NCI-H1092 (cell line): ENCODE data around the gene NR6A1.
"Not testable (repeated sequence)": the region's sequence is repeated elsewhere in the genome, so short reads cannot be mapped to it uniquely, and the experiment has no call there.

Source experiments
- DNase-seq: peaks from one replicate; lab custom pipeline; 2025; lab: John Stamatoyannopoulos, UW

Gene NR6A1

GRCh38 chr9:124615840-124616239 is 155.3 kb downstream of the NR6A1 start:
- DNase-seq: not testable (repeated sequence)

GRCh38 chr9:124615100-124615742 is 155.9 kb downstream of the NR6A1 start:
- no peak for DNase-seq

GRCh38 chr9:124613849-124614248 is 157.3 kb downstream of the NR6A1 start:
- no peak for DNase-seq

- DNase-seq: no peak
Measured at GRCh38 chr9:124611106-124611505, 160.0 kb downstream of the NR6A1 start.

GRCh38 chr9:124606027-124606426 is 165.1 kb downstream of the NR6A1 start:
- no peak for DNase-seq

- no peak for DNase-seq
Measured at GRCh38 chr9:124605258-124605657, 165.9 kb downstream of the NR6A1 start.

GRCh38 chr9:124602632-124603031 is 168.5 kb downstream of the NR6A1 start:
- DNase-seq: no peak

- no peak for DNase-seq
Measured at GRCh38 chr9:124602204-124602603, 168.9 kb downstream of the NR6A1 start.

GRCh38 chr9:124600407-124600806 is 170.7 kb downstream of the NR6A1 start:
- DNase-seq: no peak

GRCh38 chr9:124599121-124599795 is 171.9 kb downstream of the NR6A1 start:
- no peak for DNase-seq

GRCh38 chr9:124598048-124598447 is 173.1 kb downstream of the NR6A1 start:
- DNase-seq: no peak

GRCh38 chr9:124596172-124596839 is 174.8 kb downstream of the NR6A1 start:
- no peak for DNase-seq

- no peak for DNase-seq
Measured at GRCh38 chr9:124595743-124596142, 175.4 kb downstream of the NR6A1 start.

GRCh38 chr9:124594673-124595072 is 176.4 kb downstream of the NR6A1 start:
- no peak for DNase-seq

GRCh38 chr9:124594225-124594624 is 176.9 kb downstream of the NR6A1 start:
- no peak for DNase-seq

GRCh38 chr9:124593651-124594058 is 177.5 kb downstream of the NR6A1 start:
- no peak for DNase-seq

- no peak for DNase-seq
Measured at GRCh38 chr9:124593200-124593599, 177.9 kb downstream of the NR6A1 start.

- no peak for DNase-seq
Measured at GRCh38 chr9:124590889-124591641, 180.0 kb downstream of the NR6A1 start.

GRCh38 chr9:124584631-124585030 is 186.5 kb downstream of the NR6A1 start:
- DNase-seq: no peak

- DNase-seq: no peak
Measured at GRCh38 chr9:124583134-124583533, 188.0 kb downstream of the NR6A1 start.

GRCh38 chr9:124580186-124580585 is 190.9 kb downstream of the NR6A1 start:
- no peak for DNase-seq

GRCh38 chr9:124576751-124577150 is 194.4 kb downstream of the NR6A1 start:
- DNase-seq: no peak
